ENCODE measurements around the gene BOLA2B. TPM values are rescaled to one million over a fixed set of nuclear protein-coding genes. Genes with fewer than 3 reads are reported as not detected.
A peak's percentile ranks its signal among the peaks of the same experiment; 100 is the strongest.

The BOLA2B gene
- total and polyA plus RNA-seq, 9 of the 15 experiments (the other 6 are each of a cell fraction or from before 2014, with no cell fraction given): 43.9 to 613 (median 181) TPM

DNA sequence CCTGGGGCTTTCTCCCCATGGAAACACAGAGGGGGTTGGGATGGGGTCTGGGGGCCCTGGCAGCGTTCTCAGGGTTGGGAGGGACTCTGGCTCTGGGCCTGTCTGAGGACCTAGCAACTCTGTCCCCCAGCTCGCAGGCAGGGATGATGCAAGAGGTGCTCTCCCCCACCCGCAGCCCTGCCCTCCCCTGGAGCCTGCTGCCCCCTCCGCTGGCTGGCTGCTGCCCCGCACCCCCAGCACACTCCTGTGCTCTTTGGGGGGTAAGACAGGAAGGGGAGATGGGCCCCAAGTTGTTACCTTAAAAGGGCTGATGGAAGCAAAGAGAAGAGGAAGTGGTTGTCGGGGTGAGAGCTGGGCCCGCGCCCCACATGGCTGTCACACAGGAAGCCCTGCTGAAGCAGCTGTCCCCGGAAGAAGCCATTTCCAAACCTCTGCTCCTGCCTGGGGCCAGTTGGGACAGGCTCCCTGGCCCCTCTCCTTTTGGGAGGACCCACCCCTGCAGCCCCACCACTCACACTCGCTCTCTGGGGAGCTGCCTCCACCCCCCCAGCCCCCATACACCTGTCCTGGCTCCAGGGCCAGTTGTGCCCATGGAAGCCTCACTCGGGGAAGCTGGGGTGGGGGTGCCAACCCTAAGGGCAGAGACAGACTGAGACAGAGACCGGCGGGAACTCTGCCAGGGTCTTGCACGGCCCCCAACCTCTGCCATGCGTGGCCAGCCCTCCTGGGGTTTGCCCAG lies 7.6 kb downstream of the BOLA2B start (continued):
- no peak for TF ChIP-seq GTF2A2 (tag; IDR thresholded peaks at IDR 0.05)
- TF ChIP-seq KLF6 (CRISPR knock-in tag; IDR thresholded peaks at IDR 0.05; ENCODE audit: borderline replicate concordance): 0 out of 2 replicates have a peak, but pooled peaks have one; percentile 23
- TF ChIP-seq SRF (CRISPR knock-in tag; IDR thresholded peaks at IDR 0.05): peak; percentile 62 to 88; a peak in 3 of 4 replicates
- TF ChIP-seq ZNF717 (CRISPR knock-in tag; IDR thresholded peaks at IDR 0.05): no peak
- TF ChIP-seq, protein P1, sequence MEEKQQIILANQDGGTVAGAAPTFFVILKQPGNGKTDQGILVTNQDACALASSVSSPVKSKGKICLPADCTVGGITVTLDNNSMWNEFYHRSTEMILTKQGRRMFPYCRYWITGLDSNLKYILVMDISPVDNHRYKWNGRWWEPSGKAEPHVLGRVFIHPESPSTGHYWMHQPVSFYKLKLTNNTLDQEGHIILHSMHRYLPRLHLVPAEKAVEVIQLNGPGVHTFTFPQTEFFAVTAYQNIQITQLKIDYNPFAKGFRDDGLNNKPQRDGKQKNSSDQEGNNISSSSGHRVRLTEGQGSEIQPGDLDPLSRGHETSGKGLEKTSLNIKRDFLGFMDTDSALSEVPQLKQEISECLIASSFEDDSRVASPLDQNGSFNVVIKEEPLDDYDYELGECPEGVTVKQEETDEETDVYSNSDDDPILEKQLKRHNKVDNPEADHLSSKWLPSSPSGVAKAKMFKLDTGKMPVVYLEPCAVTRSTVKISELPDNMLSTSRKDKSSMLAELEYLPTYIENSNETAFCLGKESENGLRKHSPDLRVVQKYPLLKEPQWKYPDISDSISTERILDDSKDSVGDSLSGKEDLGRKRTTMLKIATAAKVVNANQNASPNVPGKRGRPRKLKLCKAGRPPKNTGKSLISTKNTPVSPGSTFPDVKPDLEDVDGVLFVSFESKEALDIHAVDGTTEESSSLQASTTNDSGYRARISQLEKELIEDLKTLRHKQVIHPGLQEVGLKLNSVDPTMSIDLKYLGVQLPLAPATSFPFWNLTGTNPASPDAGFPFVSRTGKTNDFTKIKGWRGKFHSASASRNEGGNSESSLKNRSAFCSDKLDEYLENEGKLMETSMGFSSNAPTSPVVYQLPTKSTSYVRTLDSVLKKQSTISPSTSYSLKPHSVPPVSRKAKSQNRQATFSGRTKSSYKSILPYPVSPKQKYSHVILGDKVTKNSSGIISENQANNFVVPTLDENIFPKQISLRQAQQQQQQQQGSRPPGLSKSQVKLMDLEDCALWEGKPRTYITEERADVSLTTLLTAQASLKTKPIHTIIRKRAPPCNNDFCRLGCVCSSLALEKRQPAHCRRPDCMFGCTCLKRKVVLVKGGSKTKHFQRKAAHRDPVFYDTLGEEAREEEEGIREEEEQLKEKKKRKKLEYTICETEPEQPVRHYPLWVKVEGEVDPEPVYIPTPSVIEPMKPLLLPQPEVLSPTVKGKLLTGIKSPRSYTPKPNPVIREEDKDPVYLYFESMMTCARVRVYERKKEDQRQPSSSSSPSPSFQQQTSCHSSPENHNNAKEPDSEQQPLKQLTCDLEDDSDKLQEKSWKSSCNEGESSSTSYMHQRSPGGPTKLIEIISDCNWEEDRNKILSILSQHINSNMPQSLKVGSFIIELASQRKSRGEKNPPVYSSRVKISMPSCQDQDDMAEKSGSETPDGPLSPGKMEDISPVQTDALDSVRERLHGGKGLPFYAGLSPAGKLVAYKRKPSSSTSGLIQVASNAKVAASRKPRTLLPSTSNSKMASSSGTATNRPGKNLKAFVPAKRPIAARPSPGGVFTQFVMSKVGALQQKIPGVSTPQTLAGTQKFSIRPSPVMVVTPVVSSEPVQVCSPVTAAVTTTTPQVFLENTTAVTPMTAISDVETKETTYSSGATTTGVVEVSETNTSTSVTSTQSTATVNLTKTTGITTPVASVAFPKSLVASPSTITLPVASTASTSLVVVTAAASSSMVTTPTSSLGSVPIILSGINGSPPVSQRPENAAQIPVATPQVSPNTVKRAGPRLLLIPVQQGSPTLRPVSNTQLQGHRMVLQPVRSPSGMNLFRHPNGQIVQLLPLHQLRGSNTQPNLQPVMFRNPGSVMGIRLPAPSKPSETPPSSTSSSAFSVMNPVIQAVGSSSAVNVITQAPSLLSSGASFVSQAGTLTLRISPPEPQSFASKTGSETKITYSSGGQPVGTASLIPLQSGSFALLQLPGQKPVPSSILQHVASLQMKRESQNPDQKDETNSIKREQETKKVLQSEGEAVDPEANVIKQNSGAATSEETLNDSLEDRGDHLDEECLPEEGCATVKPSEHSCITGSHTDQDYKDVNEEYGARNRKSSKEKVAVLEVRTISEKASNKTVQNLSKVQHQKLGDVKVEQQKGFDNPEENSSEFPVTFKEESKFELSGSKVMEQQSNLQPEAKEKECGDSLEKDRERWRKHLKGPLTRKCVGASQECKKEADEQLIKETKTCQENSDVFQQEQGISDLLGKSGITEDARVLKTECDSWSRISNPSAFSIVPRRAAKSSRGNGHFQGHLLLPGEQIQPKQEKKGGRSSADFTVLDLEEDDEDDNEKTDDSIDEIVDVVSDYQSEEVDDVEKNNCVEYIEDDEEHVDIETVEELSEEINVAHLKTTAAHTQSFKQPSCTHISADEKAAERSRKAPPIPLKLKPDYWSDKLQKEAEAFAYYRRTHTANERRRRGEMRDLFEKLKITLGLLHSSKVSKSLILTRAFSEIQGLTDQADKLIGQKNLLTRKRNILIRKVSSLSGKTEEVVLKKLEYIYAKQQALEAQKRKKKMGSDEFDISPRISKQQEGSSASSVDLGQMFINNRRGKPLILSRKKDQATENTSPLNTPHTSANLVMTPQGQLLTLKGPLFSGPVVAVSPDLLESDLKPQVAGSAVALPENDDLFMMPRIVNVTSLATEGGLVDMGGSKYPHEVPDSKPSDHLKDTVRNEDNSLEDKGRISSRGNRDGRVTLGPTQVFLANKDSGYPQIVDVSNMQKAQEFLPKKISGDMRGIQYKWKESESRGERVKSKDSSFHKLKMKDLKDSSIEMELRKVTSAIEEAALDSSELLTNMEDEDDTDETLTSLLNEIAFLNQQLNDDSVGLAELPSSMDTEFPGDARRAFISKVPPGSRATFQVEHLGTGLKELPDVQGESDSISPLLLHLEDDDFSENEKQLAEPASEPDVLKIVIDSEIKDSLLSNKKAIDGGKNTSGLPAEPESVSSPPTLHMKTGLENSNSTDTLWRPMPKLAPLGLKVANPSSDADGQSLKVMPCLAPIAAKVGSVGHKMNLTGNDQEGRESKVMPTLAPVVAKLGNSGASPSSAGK (IDR thresholded peaks at IDR 0.05): peak; percentile 69; the same call in 1 of the 2 replicates
- no peak for TF ChIP-seq ZNF311 (CRISPR knock-in tag; IDR thresholded peaks at IDR 0.05)
- TF ChIP-seq, protein P2, sequence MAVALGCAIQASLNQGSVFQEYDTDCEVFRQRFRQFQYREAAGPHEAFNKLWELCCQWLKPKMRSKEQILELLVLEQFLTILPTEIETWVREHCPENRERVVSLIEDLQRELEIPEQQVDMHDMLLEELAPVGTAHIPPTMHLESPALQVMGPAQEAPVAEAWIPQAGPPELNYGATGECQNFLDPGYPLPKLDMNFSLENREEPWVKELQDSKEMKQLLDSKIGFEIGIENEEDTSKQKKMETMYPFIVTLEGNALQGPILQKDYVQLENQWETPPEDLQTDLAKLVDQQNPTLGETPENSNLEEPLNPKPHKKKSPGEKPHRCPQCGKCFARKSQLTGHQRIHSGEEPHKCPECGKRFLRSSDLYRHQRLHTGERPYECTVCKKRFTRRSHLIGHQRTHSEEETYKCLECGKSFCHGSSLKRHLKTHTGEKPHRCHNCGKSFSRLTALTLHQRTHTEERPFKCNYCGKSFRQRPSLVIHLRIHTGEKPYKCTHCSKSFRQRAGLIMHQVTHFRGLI (CRISPR knock-in tag; IDR thresholded peaks at IDR 0.05): peak; percentile 41; the same call in 1 of the 2 replicates
- TF ChIP-seq, protein P3, sequence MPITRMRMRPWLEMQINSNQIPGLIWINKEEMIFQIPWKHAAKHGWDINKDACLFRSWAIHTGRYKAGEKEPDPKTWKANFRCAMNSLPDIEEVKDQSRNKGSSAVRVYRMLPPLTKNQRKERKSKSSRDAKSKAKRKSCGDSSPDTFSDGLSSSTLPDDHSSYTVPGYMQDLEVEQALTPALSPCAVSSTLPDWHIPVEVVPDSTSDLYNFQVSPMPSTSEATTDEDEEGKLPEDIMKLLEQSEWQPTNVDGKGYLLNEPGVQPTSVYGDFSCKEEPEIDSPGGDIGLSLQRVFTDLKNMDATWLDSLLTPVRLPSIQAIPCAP (CRISPR knock-in tag; IDR thresholded peaks at IDR 0.05; ENCODE audit: borderline replicate concordance): no peak
- TF ChIP-seq TCF7 (IDR thresholded peaks at IDR 0.05; ENCODE audit: borderline replicate concordance): no peak
- TF ChIP-seq SIX5 (IDR thresholded peaks at IDR 0.05; ENCODE audit: borderline replicate concordance in 1 of 2, insufficient read depth in 1 of 2, low read depth in 1 of 2, low read length in 2 of 2): no peak
- TF ChIP-seq, protein P4, sequence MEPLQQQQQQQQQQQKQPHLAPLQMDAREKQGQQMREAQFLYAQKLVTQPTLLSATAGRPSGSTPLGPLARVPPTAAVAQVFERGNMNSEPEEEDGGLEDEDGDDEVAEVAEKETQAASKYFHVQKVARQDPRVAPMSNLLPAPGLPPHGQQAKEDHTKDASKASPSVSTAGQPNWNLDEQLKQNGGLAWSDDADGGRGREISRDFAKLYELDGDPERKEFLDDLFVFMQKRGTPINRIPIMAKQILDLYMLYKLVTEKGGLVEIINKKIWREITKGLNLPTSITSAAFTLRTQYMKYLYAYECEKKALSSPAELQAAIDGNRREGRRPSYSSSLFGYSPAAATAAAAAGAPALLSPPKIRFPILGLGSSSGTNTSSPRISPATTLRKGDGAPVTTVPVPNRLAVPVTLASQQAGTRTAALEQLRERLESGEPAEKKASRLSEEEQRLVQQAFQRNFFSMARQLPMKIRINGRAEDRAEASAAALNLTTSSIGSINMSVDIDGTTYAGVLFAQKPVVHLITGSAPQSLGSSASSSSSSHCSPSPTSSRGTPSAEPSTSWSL (CRISPR knock-in tag; IDR thresholded peaks at IDR 0.05; ENCODE audit: borderline replicate concordance): no peak
